WI38 (cell line): ENCODE data around the gene S100A11.

Source experiments
- H3K4me3 ChIP-seq: 2 replicates; pipeline ENCODE4 v1.5.1; 2011; ENCODE audit warnings: low read depth, mild to moderate bottlenecking, control low read depth, low read length
- TF ChIP-seq, protein P1 (sequence below): IDR thresholded peaks from 2 replicates; pipeline ENCODE4 v1.5.1; 2012; ENCODE audit warnings: low read depth, mild to moderate bottlenecking, control low read depth, low read length

Gene S100A11

DNA sequence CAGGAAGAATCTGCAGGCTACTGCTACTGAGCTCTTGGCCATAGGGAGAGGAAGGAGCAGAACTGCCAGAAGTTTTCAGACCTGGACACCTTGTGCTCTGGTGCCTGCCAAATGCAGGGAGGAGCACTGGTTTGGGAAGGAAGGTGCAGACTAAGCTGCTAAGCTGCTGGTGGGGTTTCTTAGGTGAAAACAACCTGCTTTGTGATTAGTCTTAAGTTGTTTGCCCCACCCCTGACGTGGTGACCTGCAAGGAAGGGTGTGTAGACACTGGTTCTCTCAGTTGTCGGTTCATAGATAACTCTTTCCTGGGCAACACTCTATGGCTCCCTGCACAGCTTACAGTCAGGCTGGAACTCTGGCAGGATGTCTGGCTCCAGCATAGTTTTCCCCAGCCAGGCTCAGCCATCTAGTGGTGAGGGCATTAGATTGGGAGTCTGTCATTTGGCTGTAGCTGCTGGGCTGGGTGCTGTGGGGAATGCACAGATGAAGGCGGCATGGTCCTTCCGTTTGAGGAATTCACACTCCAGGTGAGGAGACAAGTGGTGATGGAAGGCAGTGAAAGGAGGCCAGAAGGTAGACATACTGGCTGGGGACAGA is 32.9 kb downstream of the S100A11 start:
- TF ChIP-seq, protein P1, sequence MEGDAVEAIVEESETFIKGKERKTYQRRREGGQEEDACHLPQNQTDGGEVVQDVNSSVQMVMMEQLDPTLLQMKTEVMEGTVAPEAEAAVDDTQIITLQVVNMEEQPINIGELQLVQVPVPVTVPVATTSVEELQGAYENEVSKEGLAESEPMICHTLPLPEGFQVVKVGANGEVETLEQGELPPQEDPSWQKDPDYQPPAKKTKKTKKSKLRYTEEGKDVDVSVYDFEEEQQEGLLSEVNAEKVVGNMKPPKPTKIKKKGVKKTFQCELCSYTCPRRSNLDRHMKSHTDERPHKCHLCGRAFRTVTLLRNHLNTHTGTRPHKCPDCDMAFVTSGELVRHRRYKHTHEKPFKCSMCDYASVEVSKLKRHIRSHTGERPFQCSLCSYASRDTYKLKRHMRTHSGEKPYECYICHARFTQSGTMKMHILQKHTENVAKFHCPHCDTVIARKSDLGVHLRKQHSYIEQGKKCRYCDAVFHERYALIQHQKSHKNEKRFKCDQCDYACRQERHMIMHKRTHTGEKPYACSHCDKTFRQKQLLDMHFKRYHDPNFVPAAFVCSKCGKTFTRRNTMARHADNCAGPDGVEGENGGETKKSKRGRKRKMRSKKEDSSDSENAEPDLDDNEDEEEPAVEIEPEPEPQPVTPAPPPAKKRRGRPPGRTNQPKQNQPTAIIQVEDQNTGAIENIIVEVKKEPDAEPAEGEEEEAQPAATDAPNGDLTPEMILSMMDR = no peak
- no peak overlapping the region for H3K4me3 ChIP-seq

DNA sequence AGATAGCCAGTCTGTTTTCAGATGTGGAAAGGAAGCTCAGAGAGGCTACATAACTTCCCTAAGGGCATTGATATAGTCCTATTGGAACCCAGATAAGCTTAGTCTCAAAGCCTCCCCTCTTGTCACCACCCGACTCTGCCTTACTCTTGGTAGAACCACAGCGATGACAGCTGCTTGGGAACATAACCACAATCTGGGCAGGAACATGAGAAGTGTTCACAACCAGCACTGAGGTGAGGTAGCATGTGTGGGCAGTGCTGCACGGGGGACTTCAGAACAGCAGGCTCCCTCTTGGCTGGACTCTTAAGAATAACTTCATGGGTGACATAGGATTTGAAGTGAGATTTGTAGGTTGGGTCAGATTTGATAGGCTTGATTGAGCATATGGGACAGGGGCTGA is 33.8 kb downstream of the S100A11 start:
- TF ChIP-seq, protein P1 = no peak
- no peak overlapping the region for H3K4me3 ChIP-seq

DNA sequence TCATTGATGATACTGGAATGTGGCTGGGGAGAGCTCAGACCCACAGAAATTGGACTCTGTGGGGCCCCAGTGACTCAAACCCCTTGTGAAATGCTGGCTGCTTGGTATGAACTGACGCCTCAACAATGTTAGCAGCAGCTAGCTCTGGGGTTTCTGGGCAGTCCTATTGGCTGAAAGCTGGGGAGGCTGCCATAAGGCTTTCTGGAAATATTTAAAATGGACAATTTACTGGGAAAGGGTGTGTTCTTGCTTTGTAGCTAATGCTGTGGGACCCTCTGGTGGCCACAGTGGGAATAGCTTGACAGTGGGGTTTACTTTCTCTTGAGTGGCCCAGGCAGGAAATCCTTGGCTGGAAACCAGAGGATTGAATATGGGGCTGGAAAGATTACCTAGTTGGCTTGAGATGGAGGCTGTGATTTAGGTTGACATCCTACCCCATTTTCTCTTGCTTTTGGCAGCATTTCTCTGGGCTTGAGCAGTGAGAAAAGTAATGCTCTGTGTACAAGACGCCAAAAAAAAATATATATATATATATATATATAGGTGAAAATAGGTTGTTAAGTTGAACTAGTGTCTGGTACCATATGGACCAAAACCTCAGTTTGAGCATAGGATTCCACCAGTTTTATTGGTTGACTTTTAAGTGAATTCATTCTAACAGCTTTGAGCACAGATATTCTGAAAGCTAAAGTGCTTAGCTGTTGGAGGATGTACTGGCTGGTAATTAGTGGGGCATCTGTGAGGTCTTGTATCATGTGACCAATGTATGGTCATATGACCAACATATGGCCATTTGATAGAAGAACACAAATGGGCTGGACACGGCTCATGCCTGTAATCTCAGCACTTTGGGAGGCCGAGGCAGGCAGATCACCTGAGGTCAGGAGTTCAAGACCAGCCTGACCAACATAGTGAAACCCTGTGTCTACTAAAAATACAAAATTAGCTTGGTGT is 34.9 kb downstream of the S100A11 start:
- no peak overlapping the region for H3K4me3 ChIP-seq
- TF ChIP-seq, protein P1 = peak; percentile 96

DNA sequence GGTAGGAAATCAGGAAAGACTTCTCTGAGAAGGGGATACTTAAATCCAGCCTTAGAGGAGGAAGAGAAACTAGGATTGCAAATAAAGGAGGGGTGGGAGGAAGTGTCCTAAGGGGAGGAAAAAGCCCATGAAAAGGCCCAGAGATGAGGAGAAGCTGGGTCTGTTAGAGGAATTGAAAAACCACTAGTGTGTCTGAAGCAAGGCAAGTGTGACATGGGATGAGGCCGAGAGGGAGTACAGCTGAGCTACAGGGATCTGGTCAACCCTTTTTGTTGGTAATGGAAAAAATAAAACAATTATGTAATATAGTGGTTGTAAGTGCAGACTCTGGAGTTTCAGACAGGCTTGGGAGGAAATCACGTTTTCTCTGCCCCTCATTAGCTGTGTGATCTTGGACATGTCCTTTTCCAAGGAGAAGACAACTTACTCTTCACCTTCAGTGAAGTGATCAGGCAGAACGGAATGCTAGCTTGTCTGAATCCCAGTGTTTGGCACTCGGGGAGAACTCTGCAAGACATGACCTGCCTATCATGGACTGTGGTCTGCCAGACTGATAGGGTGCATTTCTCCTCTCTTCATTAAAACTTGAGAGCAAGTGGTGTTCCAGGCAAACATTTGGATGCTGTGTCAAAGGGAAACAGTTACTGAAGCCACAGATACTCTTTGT is 35.7 kb downstream of the S100A11 start:
- TF ChIP-seq, protein P1 = no peak
- no peak overlapping the region for H3K4me3 ChIP-seq

DNA sequence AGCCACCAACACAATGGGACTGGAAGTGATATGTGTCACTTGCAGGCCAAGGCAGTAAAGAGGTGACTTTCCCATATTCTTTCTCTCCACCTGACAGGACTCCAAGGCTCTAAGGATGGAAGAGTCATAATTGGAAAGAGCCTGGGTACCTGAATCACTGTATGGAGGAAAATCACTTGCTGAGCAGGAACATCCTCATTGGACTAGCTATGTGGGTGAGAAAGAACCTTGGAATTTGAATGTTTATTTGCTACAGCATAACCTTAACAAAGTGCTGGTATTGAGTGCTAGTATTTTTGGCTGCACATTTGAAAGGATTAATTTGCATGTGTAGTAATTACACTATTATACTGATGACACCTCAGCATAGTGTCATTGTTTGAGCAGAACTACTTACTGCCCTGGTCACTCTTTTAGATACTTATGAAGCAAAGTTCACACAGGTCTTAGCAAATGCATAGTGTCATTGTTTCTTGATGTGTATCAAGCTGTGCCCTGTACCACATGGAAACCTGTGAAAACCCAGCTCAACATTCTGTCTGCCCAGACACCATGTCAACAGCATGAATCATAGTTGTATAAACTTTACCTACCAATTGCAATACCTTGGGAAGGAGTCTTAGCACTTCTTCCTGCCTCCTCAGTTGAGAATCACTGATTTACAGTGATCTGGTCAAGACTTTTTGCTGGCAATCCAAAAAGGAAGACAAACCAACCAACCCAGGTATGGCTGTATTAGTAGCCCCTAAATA is 38.0 kb downstream of the S100A11 start:
- no peak overlapping the region for H3K4me3 ChIP-seq
- TF ChIP-seq, protein P1 = no peak

DNA sequence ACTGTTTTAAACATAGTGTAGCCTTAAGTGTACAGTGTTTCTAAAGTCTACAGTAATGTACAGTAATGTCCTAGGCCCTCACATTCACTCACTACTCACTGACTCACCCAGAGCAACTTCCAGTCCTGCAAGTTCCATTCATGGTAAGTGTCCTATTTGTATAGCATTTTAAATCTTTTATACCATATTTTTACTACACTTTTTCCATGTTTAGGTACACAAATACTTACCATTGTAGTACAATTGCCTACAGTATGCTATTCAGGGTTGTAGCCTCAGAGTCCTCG is 39.6 kb downstream of the S100A11 start:
- H3K4me3 ChIP-seq = no peak overlapping the region
- TF ChIP-seq, protein P1 = no peak
